HG03354 (cell line): ENCODE results near the gene JPH2.

Experiments
- ATAC-seq: cut with Tn5 transposase; IDR thresholded peaks from one replicate; pipeline ENCODE4 v1.9.1; 2021; ENCODE audit warnings: mild to moderate bottlenecking; ENCODE audit not compliant: unreplicated experiment, poor library complexity, severe bottlenecking

The JPH2 gene

DNA sequence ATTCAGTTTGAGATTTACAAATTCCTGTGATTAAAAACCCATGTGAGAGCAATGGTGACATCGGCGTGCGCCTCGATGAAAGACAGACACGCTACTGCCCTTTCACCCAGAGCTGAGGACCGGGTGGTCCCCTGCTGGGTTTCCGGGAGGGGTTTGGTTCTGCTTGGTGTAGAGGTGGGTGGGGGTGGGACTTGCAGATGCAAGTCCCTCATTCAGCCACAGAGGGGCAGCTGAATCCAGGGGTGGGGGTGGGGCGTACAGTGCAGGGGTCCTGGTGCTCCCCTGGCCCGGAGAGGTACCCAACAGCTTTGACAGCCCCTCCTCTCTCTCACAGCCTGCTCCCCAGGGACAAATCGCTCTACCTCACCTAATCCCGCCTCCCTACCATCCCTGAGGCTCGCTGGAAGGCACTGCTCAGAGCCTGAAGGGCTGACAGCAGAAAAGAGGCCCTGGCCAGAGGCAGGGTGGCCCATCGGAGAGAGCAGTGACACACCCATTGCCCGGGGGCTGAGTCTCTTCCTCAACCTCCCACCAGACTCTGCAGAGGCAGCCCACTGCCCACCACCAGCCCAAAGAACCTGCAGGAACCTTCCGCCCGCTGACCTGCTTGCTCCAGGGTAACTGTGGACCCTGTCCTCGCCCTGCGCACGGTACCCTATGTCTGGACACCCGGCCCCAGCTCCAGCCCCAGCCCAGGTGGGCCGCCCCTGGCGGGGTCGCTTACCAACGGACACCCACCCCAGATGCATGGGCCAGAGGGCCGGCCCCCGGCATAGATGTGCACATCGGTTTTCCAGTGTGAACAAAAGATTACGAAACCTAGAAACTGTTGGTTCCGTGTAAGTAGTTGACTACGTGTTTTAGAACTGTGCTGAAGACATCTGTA, 118.4 kb downstream of the JPH2 start:
- peak; percentile 17 for ATAC-seq

DNA sequence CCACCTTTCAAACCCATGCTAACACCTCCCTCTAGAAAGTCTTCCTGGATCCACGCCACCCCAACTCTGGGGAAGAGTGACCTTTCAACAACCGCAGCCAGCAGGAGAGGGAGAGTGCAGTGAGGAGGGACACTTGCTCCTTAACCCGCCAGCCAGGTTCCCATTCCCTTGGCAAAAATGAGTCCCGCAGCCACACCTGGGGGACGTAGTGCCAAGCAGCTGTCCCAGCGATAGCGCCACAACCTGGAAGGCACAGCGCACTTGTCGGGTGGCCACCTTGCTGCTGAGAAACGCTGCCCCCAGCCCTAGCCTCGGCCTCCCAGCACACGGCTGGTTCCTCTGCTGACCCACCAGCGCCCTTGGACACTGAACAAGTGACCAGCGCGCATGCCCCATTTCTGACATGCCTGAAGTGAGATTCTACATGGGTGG, 119.3 kb downstream of the JPH2 start:
- no peak for ATAC-seq

DNA sequence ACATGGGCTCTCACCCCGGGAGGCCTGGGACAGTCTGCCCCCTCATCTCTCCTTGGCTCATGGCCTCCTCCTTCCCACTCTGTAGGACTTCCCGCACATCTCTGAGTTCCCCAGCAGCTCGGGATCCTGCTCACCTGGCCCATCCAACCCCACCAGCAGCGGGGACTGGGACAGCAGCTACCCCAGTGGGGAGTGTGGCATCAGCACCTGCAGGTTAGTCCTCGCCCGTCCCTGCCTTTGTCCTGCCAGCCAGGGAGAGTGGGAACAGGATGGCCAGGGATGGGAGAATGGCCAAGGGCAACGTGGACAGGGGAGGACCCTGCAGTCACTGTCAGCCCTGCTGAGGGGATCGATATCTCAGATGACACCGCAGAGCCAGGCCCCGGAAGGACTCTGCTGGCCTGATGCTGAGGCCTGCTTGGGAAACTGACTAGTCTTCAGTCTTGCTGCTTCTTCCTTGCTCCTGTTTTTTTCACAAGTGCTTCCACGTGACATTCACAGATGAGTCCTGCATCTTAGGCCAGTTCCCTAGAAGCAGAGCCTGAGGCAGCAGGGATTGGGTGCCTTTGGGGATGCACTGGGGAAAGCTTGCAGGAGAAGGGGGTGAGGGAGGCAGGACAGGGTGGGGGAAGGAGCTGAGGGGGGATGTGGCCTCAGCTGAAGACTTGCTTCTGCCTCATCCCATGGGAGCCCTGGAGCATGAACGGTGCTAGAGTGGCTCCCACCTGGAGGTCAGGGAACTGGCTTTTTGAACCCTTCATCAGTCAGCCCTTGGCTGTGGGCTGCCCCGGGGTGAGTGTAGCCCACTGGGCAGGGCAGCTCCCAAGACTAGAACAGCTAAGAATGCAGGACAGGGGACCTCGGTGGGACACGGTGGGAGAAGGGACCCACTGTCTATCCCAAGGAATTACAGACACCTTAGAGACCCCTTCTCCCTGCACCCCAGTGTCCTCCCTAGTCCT, 120.1 kb downstream of the JPH2 start:
- ATAC-seq, result no peak

DNA sequence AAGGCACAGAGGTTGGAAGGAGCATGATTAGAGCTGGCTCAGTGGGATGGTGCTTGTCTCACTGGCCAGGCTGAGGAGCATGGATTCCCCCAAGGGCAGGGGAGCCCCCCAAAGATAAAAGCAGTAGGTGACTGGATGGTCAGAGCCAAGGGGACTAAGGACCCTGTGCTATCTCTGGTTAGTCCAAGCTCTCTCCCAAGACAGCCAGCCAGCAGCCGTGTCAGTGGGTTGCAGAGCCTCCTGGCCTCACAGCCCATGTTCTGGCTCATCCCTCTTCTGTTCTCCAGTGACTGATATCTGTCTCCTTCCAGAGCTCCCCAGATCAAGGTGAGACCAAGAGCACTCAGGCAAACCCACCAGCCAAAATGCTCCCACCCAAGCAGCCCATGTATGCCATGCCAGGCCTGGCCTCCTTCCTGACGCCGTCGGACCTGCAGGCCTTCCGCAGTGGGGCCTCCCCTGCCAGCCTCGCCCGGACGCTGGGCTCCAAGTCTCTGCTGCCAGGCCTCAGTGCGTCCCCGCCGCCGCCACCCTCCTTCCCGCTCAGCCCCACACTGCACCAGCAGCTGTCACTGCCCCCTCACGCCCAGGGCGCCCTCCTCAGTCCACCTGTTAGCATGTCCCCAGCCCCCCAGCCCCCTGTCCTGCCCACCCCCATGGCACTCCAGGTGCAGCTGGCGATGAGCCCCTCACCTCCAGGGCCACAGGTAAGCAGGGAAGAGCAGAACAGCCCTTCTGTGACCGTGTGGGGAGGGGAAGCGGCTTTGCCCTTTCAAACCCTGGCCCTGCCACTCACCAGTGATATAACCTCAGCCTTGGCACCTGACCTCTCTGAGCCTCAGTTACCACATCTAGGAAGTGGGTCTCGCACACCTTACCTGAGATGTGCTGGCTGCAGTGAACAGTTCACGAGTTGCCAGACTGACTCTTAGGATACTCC, 121.3 kb downstream of the JPH2 start:
- ATAC-seq, result no peak

DNA sequence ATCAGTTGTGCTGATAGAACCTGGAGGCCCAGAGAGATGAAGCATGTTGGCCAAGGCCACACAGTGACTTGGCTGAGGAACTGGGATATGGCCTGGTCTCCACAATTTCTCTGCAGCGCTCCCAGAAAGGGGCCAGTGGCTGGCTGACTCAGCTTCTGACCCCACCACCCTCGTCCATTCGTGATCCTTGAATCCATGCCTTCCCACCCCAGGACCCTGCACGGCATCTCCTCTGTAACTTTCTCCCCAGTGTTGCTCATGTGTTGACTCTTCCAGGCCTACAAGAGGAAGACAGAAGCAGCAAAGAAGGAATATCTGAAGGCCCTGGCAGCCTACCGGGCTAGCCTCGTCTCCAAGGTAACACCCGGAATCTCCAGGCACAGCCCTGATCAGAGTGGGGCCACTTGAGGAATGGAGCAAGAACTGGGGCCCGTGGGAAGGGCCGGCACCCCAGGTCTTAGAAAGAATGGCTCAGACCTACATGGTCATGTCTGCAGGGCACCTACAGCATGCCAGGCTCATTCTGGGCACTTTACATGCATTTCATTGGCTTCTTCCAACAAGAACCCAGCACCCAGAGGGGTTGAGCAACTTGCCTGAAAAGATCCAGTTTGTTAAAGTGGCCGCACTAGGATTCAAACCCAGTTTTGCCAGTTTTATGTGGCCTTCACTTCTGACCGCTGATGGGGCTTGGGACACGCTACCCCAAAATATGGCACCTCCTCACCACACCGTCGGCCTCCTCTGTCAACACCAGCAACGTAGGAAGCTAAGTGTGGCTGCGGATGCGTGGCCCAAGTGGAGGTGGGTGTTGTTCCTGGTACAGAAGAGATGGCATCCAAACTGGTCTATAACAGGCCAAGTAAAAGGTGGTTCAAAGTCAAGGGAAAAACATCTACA, 122.2 kb downstream of the JPH2 start:
- ATAC-seq, result no peak
